Tibial nerve (tissue), 4 donors: ENCODE data around the gene SUN5. TPM values are rescaled to one million over a fixed set of nuclear protein-coding genes. Genes with fewer than 3 reads are reported as not detected.

Experiments
- DNase-seq, 2 donors: peaks; one replicate each; pipeline ENCODE4 v3.0.0-alpha.2; 2019; ENCODE audit warnings: low spot score in 2 of 2
- H3K27ac ChIP-seq, 4 donors: fragments of 200-600 bp; sonication (generic) in 3 of 4; one replicate each; pipeline ENCODE4 v1.5.1; 2017 to 2019; ENCODE audit warnings: mild to moderate bottlenecking in 1 of 4
- H3K27me3 ChIP-seq, 2 donors: fragments of 200-600 bp; sonication (generic) in 1 of 2; one replicate each; pipeline versions ENCODE4 v1.5.1 to v1.6.0; 2017 to 2019
- H3K36me3 ChIP-seq, 3 donors: fragments of 200-600 bp; sonication (generic); one replicate each; pipeline ENCODE4 v1.5.1; 2018 to 2019
- H3K4me1 ChIP-seq, 4 donors: fragments of 200-600 bp; sonication (generic) in 3 of 4; one replicate each; pipeline ENCODE4 v1.5.1; 2017 to 2019
- H3K4me3 ChIP-seq, 4 donors: fragments of 200-600 bp; sonication (generic) in 3 of 4; one replicate each; pipeline ENCODE4 v1.5.1; 2017 to 2019; ENCODE audit warnings: mild to moderate bottlenecking in 1 of 4, moderate library complexity in 1 of 4
- H3K9me3 ChIP-seq, 4 donors: fragments of 200-600 bp; sonication (generic) in 3 of 4; one replicate each; pipeline ENCODE4 v1.5.1; 2017 to 2019
- EP300 ChIP-seq, 2 donors: sonication (generic); formaldehyde crosslinking; IDR thresholded peaks; one replicate each; pipeline ENCODE4 v1.6.1; 2017; ENCODE audit warnings: antibody characterized with exemption in 2 of 2, mild to moderate bottlenecking in 1 of 2
- POLR2A ChIP-seq, 2 donors: fragments of 450-650 bp; IDR thresholded peaks; one replicate each; pipeline ENCODE4 v1.6.1; 2017; ENCODE audit warnings: antibody characterized with exemption in 2 of 2, mild to moderate bottlenecking in 2 of 2, moderate library complexity in 2 of 2
- WGBS, 2 donors: methylation state at CpG; one replicate each; pipeline ENCODE4 v1.1.5; 2018; 5-methylcytosine and 5-hydroxymethylcytosine counted together
- total RNA-seq, 4 donors: library from RNA; depleted of rRNA; stranded (reverse); fragments of >200 nt; gene quantifications; one replicate each; pipeline ENCODE4 v1.1.0, GENCODE V29; 2016
- TF ChIP-seq, protein P1 (sequence below), 5 experiments: fragments of 200-600 bp in 3 of 5; fragments of 450-650 bp in 2 of 5; sonication (generic) in 3 of 5; IDR thresholded peaks; one replicate each; pipeline ENCODE4 v1.5.1; 2016 to 2019; ENCODE audit warnings: antibody characterized with exemption in 5 of 5, mild to moderate bottlenecking in 3 of 5, moderate library complexity in 2 of 5

The SUN5 gene
- total RNA-seq, 4 donors from 2014 or later, result not detected

DNA sequence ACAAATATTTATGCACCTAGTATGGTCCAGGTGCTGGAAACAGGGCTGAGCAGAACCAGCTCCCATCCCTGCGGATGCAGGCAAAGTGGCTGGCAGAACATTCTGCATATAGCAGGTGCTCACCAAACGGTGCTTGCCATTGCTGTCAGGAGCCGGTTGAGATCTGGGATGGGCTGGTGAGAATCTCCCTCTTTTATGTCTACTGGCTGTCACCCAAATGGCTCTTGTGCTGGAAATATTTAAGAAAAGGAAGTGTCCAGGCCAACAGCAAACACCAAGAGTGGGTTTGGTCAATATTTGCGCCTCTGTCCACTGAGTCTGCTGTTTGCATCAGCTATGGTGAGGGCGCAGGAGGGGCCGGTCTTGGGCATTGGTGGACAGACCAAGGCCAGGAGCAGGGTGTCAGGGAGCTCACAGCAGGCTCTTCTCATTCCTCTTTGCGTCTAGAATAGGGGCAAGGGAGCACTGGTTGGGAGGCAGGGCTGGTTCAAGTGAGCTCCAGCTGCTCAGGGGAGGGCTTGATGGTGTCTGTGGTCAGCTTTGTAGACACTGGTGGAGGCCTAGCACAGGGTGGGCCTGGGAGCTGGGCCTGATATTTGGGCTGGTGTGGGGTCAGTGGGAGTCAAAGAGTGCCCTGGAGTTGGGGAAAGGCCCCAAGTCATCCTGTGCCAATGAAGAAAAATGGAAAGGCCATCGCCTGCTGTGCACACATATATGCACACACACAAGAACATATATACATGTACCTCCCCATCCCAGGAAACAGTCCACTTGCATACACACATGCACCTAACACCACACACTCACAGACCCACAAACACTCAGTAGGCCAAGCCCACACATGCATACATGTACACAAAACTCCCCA lies 1.9 kb upstream of the SUN5 start:
- Histone ChIP-seq H3K4me1 (no peaks in the 10 kb centered on the region), H3K27me3 (no peaks in the 10 kb centered on the region), H3K9me3 (peaks cover 0 to 19% (median 0%) of the 10 kb centered on the region in 4 donors), H3K4me3 (no peak overlapping the region), H3K27ac (no peak overlapping the region), H3K36me3 (no peaks in the 10 kb centered on the region)
- TF ChIP-seq EP300 (IDR thresholded peaks at IDR 0.05) (no peak), POLR2A (IDR thresholded peaks at IDR 0.05) (no peak)
- TF ChIP-seq, protein P1, sequence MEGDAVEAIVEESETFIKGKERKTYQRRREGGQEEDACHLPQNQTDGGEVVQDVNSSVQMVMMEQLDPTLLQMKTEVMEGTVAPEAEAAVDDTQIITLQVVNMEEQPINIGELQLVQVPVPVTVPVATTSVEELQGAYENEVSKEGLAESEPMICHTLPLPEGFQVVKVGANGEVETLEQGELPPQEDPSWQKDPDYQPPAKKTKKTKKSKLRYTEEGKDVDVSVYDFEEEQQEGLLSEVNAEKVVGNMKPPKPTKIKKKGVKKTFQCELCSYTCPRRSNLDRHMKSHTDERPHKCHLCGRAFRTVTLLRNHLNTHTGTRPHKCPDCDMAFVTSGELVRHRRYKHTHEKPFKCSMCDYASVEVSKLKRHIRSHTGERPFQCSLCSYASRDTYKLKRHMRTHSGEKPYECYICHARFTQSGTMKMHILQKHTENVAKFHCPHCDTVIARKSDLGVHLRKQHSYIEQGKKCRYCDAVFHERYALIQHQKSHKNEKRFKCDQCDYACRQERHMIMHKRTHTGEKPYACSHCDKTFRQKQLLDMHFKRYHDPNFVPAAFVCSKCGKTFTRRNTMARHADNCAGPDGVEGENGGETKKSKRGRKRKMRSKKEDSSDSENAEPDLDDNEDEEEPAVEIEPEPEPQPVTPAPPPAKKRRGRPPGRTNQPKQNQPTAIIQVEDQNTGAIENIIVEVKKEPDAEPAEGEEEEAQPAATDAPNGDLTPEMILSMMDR (IDR thresholded peaks at IDR 0.05), result no peak
- WGBS, 2 donors, result 81 to 82% methylated on average over 8 of the region's 8 CpGs
- no peak for DNase-seq

DNA sequence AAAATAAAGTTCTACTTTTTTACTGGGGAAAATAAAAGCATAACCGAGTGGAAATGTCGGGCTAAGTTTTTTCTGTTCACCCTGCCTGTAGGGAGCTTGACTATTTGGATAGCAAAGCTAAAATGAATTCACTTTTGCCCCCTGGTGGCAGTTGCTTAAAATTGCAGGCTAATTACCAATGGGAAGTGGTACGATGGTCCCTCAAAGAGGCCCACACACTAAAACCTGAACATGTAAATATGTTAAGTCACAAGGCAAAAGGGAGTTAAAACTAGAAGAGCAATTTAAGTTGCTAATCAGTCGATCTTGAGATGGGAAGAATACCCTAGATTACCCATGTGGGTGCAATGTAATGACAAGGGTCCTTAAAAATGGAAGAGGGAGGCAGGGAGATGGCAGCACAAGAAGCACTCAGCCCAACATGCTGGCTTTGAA lies 916 bp upstream of the SUN5 start:
- DNase-seq, result no peak
- H3K9me3 ChIP-seq, result peaks cover 0 to 19% (median 0%) of the 10 kb centered on the region in 4 donors
- H3K4me3 ChIP-seq, result no peak overlapping the region
- no peaks in the 10 kb centered on the region for H3K36me3 ChIP-seq
- peaks cover 0 to 3% (median 0%) of the 10 kb centered on the region in 4 donors for H3K4me1 ChIP-seq
- TF ChIP-seq EP300 (IDR thresholded peaks at IDR 0.05), result no peak
- TF ChIP-seq, protein P1 (IDR thresholded peaks at IDR 0.05), result peak in 1 of 5 experiments; percentile 28
- H3K27me3 ChIP-seq, result no peaks in the 10 kb centered on the region
- no peak overlapping the region for H3K27ac ChIP-seq
- WGBS, 2 donors, result 59 to 60% methylated on average over 4 of the region's 4 CpGs

- Histone ChIP-seq H3K27me3 (no peaks in the 10 kb centered on the region), H3K4me3 (no peak overlapping the region), H3K9me3 (peaks cover 0 to 19% (median 0%) of the 10 kb centered on the region in 4 donors), H3K27ac (no peak overlapping the region), H3K36me3 (no peaks in the 10 kb centered on the region), H3K4me1 (peaks cover 0 to 9% (median 0%) of the 10 kb centered on the region in 4 donors)
- TF ChIP-seq EP300 (IDR thresholded peaks at IDR 0.05) (no peak), POLR2A (IDR thresholded peaks at IDR 0.05) (no peak)
- TF ChIP-seq, protein P1 (IDR thresholded peaks at IDR 0.05), result no peak
- 88 to 91% methylated on average over 7 of the region's 7 CpGs for WGBS, 2 donors
- no peak for DNase-seq
Observed at GRCh38 chr20:33002087-33002808, 2.0 kb downstream of the SUN5 start.

- Histone ChIP-seq H3K27ac (no peak overlapping the region), H3K36me3 (no peaks in the 10 kb centered on the region), H3K27me3 (no peaks in the 10 kb centered on the region), H3K4me1 (peaks cover 0 to 9% (median 0%) of the 10 kb centered on the region in 4 donors), H3K4me3 (no peak overlapping the region), H3K9me3 (peaks cover 0 to 17% (median 0%) of the 10 kb centered on the region in 4 donors)
- TF ChIP-seq POLR2A (IDR thresholded peaks at IDR 0.05) (no peak), EP300 (IDR thresholded peaks at IDR 0.05) (no peak)
- TF ChIP-seq, protein P1 (IDR thresholded peaks at IDR 0.05), result no peak
- no peak for DNase-seq
- 54 to 67% methylated on average over 9 of the region's 9 CpGs for WGBS, 2 donors
Observed at GRCh38 chr20:33000802-33001466, 3.3 kb downstream of the SUN5 start.
